SK-N-SH (cell line): Measurements from ENCODE around the gene CCDC187. TPM values are rescaled to one million over a fixed set of nuclear protein-coding genes. Genes with fewer than 3 reads are reported as not detected.
A peak's percentile ranks its signal among the peaks of the same experiment; 100 is the strongest.

Experiments used
- CTCF ChIA-PET: fragments of 300-600, 350-600 bp; formaldehyde crosslinking; extraction: SDS; loops from one replicate; lab custom pipeline; 2021; lab: Yijun Ruan, JAX
- POLR2A ChIA-PET: fragments of 350-600 bp; sonication (Branson Sonifier 250); formaldehyde crosslinking; extraction: SDS; loops from one replicate; lab custom pipeline; 2020; ENCODE audit warnings: antibody characterized with exemption, inconsistent platforms; lab: Yijun Ruan, JAX
- DNase-seq: peaks from one replicate; pipeline ENCODE4 v3.0.0; 2012
- H2AFZ ChIP-seq: fragments of 200-600 bp; sonication (generic); 2 replicates; pipeline ENCODE4 v1.8.1; 2016; ENCODE audit warnings: antibody characterized with exemption, mild to moderate bottlenecking, low read depth
- H3F3A ChIP-seq: fragments of 200-600 bp; sonication (generic); replicated peaks from 2 replicates; pipeline ENCODE3; 2016; ENCODE audit warnings: antibody characterized with exemption, mild to moderate bottlenecking; ENCODE audit not compliant: insufficient read depth
- H3K27ac ChIP-seq, 2 experiments: fragments of 200-500 bp in 1 of 2; fragments of 200-600 bp in 1 of 2; sonication (Bioruptor generic) in 1 of 2; sonication (generic), shearing (Covaris generic) in 1 of 2; 2 replicates each; pipeline versions ENCODE4 v1.5.1 to v1.6.1; 2014 to 2016; ENCODE audit warnings: low read depth in 2 of 2, inconsistent platforms in 1 of 2, low read length in 1 of 2, mild to moderate bottlenecking in 1 of 2, mixed read lengths in 1 of 2
- H3K27me3 ChIP-seq: fragments of 200-600 bp; sonication (generic), shearing (Covaris generic); 2 replicates; pipeline ENCODE4 v1.6.1; 2016; ENCODE audit warnings: mixed run types; ENCODE audit not compliant: insufficient read depth
- H3K36me3 ChIP-seq, 2 experiments: fragments of 200-500 bp in 1 of 2; fragments of 200-600 bp in 1 of 2; sonication (Bioruptor generic) in 1 of 2; sonication (generic) in 1 of 2; replicated peaks in 1 of 2; 2 replicates each; pipeline versions ENCODE3 to v1.5.1; 2014 to 2016; ENCODE audit warnings: low read length in 1 of 2, mild to moderate bottlenecking in 1 of 2; ENCODE audit not compliant: insufficient read depth in 2 of 2, control insufficient read depth in 1 of 2
- H3K4me1 ChIP-seq, 2 experiments: fragments of 200-500 bp in 1 of 2; fragments of 200-600 bp in 1 of 2; sonication (Bioruptor generic) in 1 of 2; sonication (generic), shearing (Covaris generic) in 1 of 2; 2 replicates each; pipeline versions ENCODE4 v1.5.1 to v1.6.1; 2014 to 2016; ENCODE audit warnings: low read depth in 1 of 2, low read length in 1 of 2, mixed run types in 1 of 2; ENCODE audit not compliant: insufficient read depth in 2 of 2, control insufficient read depth in 1 of 2
- H3K4me2 ChIP-seq: fragments of 200-600 bp; sonication (generic), shearing (Covaris generic); 2 replicates; pipeline ENCODE4 v1.6.1; 2017; ENCODE audit warnings: mixed run types
- H3K4me3 ChIP-seq, 2 experiments: fragments of 200-500 bp in 1 of 2; fragments of 200-600 bp in 1 of 2; sonication (Bioruptor generic) in 1 of 2; sonication (generic), shearing (Covaris generic) in 1 of 2; 2 replicates each; pipeline versions ENCODE4 v1.5.1 to v1.8.1; 2014 to 2016; ENCODE audit warnings: low read depth in 2 of 2, inconsistent platforms in 1 of 2, low read length in 1 of 2, mild to moderate bottlenecking in 1 of 2, mixed read lengths in 1 of 2, moderate library complexity in 1 of 2
- H3K79me2 ChIP-seq: fragments of 200-600 bp; sonication (generic); 2 replicates; pipeline ENCODE4 v1.8.1; 2017; ENCODE audit warnings: mild to moderate bottlenecking; ENCODE audit not compliant: insufficient read depth
- H3K9ac ChIP-seq: fragments of 200-600 bp; sonication (generic); 2 replicates; pipeline ENCODE4 v1.6.1; 2017; ENCODE audit warnings: mixed run types
- H3K9me2 ChIP-seq: fragments of 200-600 bp; sonication (generic); 2 replicates; pipeline ENCODE4 v1.6.1; 2017; ENCODE audit warnings: mixed run types
- H3K9me3 ChIP-seq: fragments of 200-600 bp; sonication (generic); 2 replicates; pipeline ENCODE4 v1.6.1; 2017; ENCODE audit warnings: mixed run types, mild to moderate bottlenecking, moderate library complexity
- H4K20me1 ChIP-seq: fragments of 200-600 bp; sonication (generic); 2 replicates; pipeline ENCODE4 v1.6.1; 2017; ENCODE audit warnings: mild to moderate bottlenecking, mixed run types; ENCODE audit not compliant: insufficient read depth
- CHD2 ChIP-seq: fragments of 150-350 bp; IDR thresholded peaks from 2 replicates; pipeline ENCODE4 v1.6.1; 2018; ENCODE audit warnings: low read length; ENCODE audit not compliant: partially characterized antibody
- ELF1 ChIP-seq: IDR thresholded peaks from 2 replicates; pipeline ENCODE4 v1.4.0; 2012
- EZH2phosphoT487 ChIP-seq: fragments of 200-600 bp; sonication (generic); IDR thresholded peaks from 2 replicates; pipeline ENCODE4 v1.6.1; 2017; ENCODE audit warnings: low read depth, mixed run types, mild to moderate bottlenecking, antibody characterized with exemption, moderate library complexity, borderline replicate concordance
- GABPA ChIP-seq: IDR thresholded peaks from 2 replicates; pipeline ENCODE4 v1.4.0; 2012; ENCODE audit warnings: low read depth, mild to moderate bottlenecking
- GATA2 ChIP-seq: sonication (generic); formaldehyde crosslinking; IDR thresholded peaks from 2 replicates; pipeline ENCODE4 v1.5.0; 2020; ENCODE audit warnings: mild to moderate bottlenecking, missing genetic modification reagents
- IRF3 ChIP-seq: fragments of 150-350 bp; IDR thresholded peaks from 2 replicates; pipeline ENCODE4 v1.6.1; 2016; ENCODE audit warnings: mild to moderate bottlenecking, low read depth, low read length
- JUND ChIP-seq: IDR thresholded peaks from 2 replicates; pipeline ENCODE4 v1.4.0; 2012
- MAX ChIP-seq: IDR thresholded peaks from 2 replicates; pipeline ENCODE4 v1.4.0; 2012; ENCODE audit warnings: low read depth
- MEF2A ChIP-seq: IDR thresholded peaks from 2 replicates; pipeline ENCODE4 v1.4.0; 2012; ENCODE audit warnings: low read depth, borderline replicate concordance
- MXI1 ChIP-seq: IDR thresholded peaks from 2 replicates; pipeline ENCODE4 v1.6.1; 2012; ENCODE audit warnings: mild to moderate bottlenecking, low read depth, low read length, improper control_type of control experiment
- NFIC ChIP-seq: IDR thresholded peaks from 2 replicates; pipeline ENCODE4 v1.4.0; 2012; ENCODE audit warnings: borderline replicate concordance
- NRF1 ChIP-seq: IDR thresholded peaks from 2 replicates; pipeline ENCODE4 v1.6.1; 2012; ENCODE audit warnings: low read depth, mild to moderate bottlenecking, low read length
- RFX5 ChIP-seq: IDR thresholded peaks from 2 replicates; pipeline ENCODE4 v1.6.1; 2012; ENCODE audit warnings: mild to moderate bottlenecking, improper control_type of control experiment, low read length
- RXRA ChIP-seq: IDR thresholded peaks from 2 replicates; pipeline ENCODE4 v1.4.0; 2012; ENCODE audit warnings: low read depth, mild to moderate bottlenecking, borderline replicate concordance
- USF1 ChIP-seq: IDR thresholded peaks from 2 replicates; pipeline ENCODE4 v1.4.0; 2012; ENCODE audit warnings: low read depth, borderline replicate concordance
- YY1 ChIP-seq: IDR thresholded peaks from 2 replicates; pipeline ENCODE4 v1.4.0; 2012; ENCODE audit warnings: low read depth, mild to moderate bottlenecking
- ZBTB33 ChIP-seq: IDR thresholded peaks from 2 replicates; pipeline ENCODE4 v1.4.0; 2012; ENCODE audit warnings: low read depth, borderline replicate concordance
- WGBS: methylation state at CpG from one replicate; pipeline ENCODE4 v1.1.6; 2017; ENCODE audit warnings: low lambda C conversion rate; 5-methylcytosine and 5-hydroxymethylcytosine counted together
- polyA plus RNA-seq, 3 experiments: library from polyadenylated mRNA; depleted of rRNA; stranded (reverse); fragments of >200 nt; gene quantifications; 2 replicates each; pipeline ENCODE4 v1.2.3, GENCODE V29; 2012

Gene CCDC187
- polyA plus RNA-seq, 1 of the 3 experiments (the other 2 are of a cell fraction): not detected

GRCh38 chr9:136328011-136328621 lies 24.2 kb upstream of the CCDC187 start:
- Histone ChIP-seq H3K27ac (peak overlapping the region; percentile 50 to 89; a peak in 3 of 4 replicates), H3K9me2 (no peaks in the 10 kb centered on the region), H3K27me3 (no peaks in the 10 kb centered on the region), H2AFZ (no peak overlapping the region), H3K4me3 (peak overlapping the region; percentile 82 to 84), H3K36me3 (peaks cover 0 to 5% of the 10 kb centered on the region in 2 experiments), H3K4me1 (peaks cover 24 to 50% of the 10 kb centered on the region in 2 experiments), H3F3A (peaks cover 3% of the 10 kb centered on the region), H4K20me1 (peaks cover 41% of the 10 kb centered on the region), H3K9me3 (no peaks in the 10 kb centered on the region), H3K9ac (peak overlapping the region; percentile 85), H3K79me2 (peaks cover 50% of the 10 kb centered on the region), H3K4me2 (peak overlapping the region; percentile 100)
- no peak for TF ChIP-seq CHD2
- 0 out of 2 replicates have a peak, but pooled peaks have one; percentile 13 for TF ChIP-seq MXI1
- 0 out of 2 replicates have a peak, but pooled peaks have one; percentile 7 for TF ChIP-seq MAX
- TF ChIP-seq MEF2A: no peak
- no peak for TF ChIP-seq EZH2phosphoT487
- CTCF ChIA-PET: interaction anchor here (1.0 to 8.1 kb wide), 7 partner anchors 9 to 73 kb away, joined by 3 to 60 read pairs (median 7); partner anchors contain the start of gene DNLZ
- POLR2A ChIA-PET: interaction anchor here (1.0 to 2.1 kb wide), 2 partner anchors 35 to 68 kb away, joined by 3 to 11 read pairs; partner anchors contain the start of gene DNLZ
- DNase-seq: peak; percentile 56
- WGBS: 13% methylated on average over 3 of the region's 13 CpGs

- peaks cover 0 to 5% of the 10 kb centered on the region in 2 experiments for H3K36me3 ChIP-seq
- peaks cover 43% of the 10 kb centered on the region for H3K79me2 ChIP-seq
- H2AFZ ChIP-seq: peak within 1 kb of the TSS; percentile 88
- H3F3A ChIP-seq: peaks cover 3% of the 10 kb centered on the region
- no peaks in the 10 kb centered on the region for H3K9me2 ChIP-seq
- peak within 1 kb of the TSS; percentile 82 to 84 for H3K4me3 ChIP-seq
- ChIA-PET POLR2A (interaction anchor here (1.0 to 2.1 kb wide), 2 partner anchors 36 to 69 kb away, joined by 3 to 11 read pairs; partner anchors contain the start of gene DNLZ), CTCF (interaction anchor here (1.5 to 8.1 kb wide), 6 partner anchors 10 to 45 kb away, joined by 6 to 60 read pairs (median 12); partner anchors contain the start of genes CARD9 and DNLZ)
- H4K20me1 ChIP-seq: peaks cover 36% of the 10 kb centered on the region
- H3K27me3 ChIP-seq: no peaks in the 10 kb centered on the region
- H3K4me2 ChIP-seq: peak within 1 kb of the TSS; percentile 100
- H3K4me1 ChIP-seq: peaks cover 24 to 50% of the 10 kb centered on the region in 2 experiments
- peak within 1 kb of the TSS; percentile 87 to 98 for H3K27ac ChIP-seq
- peak; percentile 94 for DNase-seq
- H3K9ac ChIP-seq: peak within 1 kb of the TSS; percentile 85
- H3K9me3 ChIP-seq: no peaks in the 10 kb centered on the region
- whole genome bisulfite sequencing: 0% methylated on average over 7 of the region's 88 CpGs
- no peak for TF ChIP-seq ELF1
- no peak for TF ChIP-seq USF1
- no peak for TF ChIP-seq IRF3
- no peak for TF ChIP-seq GATA2 (CRISPR knock-in tag)
- TF ChIP-seq YY1: no peak
- TF ChIP-seq RFX5: no peak
- TF ChIP-seq RXRA: no peak
- peak; percentile 39; the same call in 1 of the 2 replicates for TF ChIP-seq GABPA
- TF ChIP-seq NFIC: no peak
- TF ChIP-seq NRF1: 0 out of 2 replicates have a peak, but pooled peaks have one; percentile 13
- TF ChIP-seq ZBTB33: no peak
- TF ChIP-seq MEF2A: no peak
- no peak for TF ChIP-seq JUND
Observed at GRCh38 chr9:136327304-136327974, 23.5 kb upstream of the CCDC187 start, which contains the start of gene GPSM1. Gene GPSM1 (plus strand): TSS chr9:136327539. CDS start chr9:136327696, 157 bp downstream.
